Peyer's patch (tissue), 4 donors: ENCODE measurements around the gene LMF1. TPM values are rescaled to one million over a fixed set of nuclear protein-coding genes. Genes with fewer than 3 reads are reported as not detected.

Experiments
- DNase-seq, 3 donors: peaks; one replicate each; pipeline ENCODE4 v3.0.0-alpha.2; 2017 to 2019
- H3K27ac ChIP-seq, 4 donors: fragments of 200-600 bp; sonication (generic); one replicate each; pipeline ENCODE4 v1.5.1; 2016 to 2019
- H3K27me3 ChIP-seq, 2 donors: fragments of 200-600 bp; sonication (generic); one replicate each; pipeline ENCODE4 v1.5.1; 2019
- H3K36me3 ChIP-seq, 3 donors: fragments of 200-600 bp; sonication (generic); one replicate each; pipeline ENCODE4 v1.5.1; 2016 to 2019
- H3K4me1 ChIP-seq, 4 donors: fragments of 200-600 bp; sonication (generic); one replicate each; pipeline ENCODE4 v1.5.1; 2016 to 2019
- H3K4me3 ChIP-seq, 4 donors: fragments of 200-600 bp; sonication (generic); 1 replicate in 3 of 4; 2 replicates in 1 of 4; pipeline ENCODE4 v1.5.1; 2016 to 2019; ENCODE audit warnings: mild to moderate bottlenecking in 1 of 4
- H3K9me3 ChIP-seq, 4 donors: fragments of 200-600 bp; sonication (generic); one replicate each; pipeline ENCODE4 v1.5.1; 2016 to 2019; ENCODE audit warnings: mild to moderate bottlenecking in 1 of 4
- CTCF ChIP-seq, 6 experiments: fragments of 450-650 bp in 4 of 6; fragments of 200-600 bp in 2 of 6; sonication (generic) in 1 of 6; IDR thresholded peaks; one replicate each; pipeline ENCODE4 v1.5.1; 2017 to 2019; ENCODE audit warnings: antibody characterized with exemption in 6 of 6, mild to moderate bottlenecking in 3 of 6, moderate library complexity in 1 of 6
- POLR2A ChIP-seq, 2 donors: fragments of 450-650 bp; IDR thresholded peaks; one replicate each; pipeline ENCODE4 v1.5.1; 2017; ENCODE audit warnings: antibody characterized with exemption in 2 of 2, mild to moderate bottlenecking in 2 of 2, moderate library complexity in 2 of 2
- total RNA-seq, 4 donors: library from RNA; depleted of rRNA; stranded (reverse); fragments of >200 nt; gene quantifications; one replicate each; pipeline ENCODE4 v1.1.0, GENCODE V29; 2016

Gene LMF1
- total RNA-seq, 4 donors from 2014 or later, result 16.3 to 85.4 (median 54.6) TPM

DNA sequence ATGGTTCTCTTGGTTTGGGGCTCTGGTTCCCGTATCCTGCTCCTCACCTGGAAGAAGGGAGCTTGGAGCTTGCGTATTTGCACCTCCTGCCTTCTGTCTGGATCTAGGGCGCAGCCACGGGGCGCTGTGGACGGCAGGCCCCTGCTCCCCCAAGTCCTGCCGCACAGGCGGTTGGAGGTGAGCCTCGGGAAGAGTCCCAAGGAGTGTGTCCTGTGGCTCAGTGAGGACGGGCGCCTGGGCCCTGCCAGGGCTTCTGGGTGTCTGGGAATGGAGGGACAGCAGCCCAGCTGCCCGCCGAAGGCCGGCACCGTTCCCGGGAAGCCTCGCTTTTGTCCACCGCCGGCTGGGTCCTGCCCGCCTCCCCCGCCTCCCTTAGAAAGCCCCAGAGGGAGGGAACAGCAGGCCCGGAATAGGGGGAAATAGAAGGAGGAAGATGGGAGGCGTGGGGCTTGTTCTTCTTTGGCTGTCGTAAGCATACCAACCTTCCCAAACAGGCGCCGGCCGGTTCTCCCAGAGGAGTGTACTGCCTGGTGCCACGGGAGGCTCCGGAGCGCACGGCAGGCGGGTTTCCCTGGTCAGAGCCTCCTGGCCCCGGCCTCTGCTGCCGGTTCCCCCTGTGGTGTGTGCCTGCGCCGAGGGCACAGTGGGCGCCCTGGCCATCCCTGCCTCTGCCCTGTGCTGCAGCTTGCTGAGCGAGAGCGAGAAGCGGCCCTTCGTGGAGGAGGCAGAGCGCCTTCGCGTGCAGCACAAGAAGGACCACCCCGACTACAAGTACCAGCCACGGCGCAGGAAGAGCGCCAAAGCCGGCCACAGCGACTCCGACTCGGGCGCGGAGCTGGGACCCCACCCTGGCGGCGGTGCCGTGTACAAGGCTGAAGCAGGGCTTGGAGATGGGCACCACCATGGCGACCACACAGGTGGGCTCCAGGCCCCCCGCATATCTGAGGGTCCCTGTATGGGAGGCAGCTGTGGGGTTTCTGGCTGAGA, 12.6 kb upstream of the LMF1 start:
- DNase-seq, result no peak
- Histone ChIP-seq H3K9me3 (no peaks in the 10 kb centered on the region), H3K36me3 (no peaks in the 10 kb centered on the region), H3K4me3 (no peak overlapping the region), H3K27ac (no peak overlapping the region), H3K4me1 (peaks cover 0 to 21% (median 10%) of the 10 kb centered on the region in 4 donors), H3K27me3 (peaks cover 0 to 22% of the 10 kb centered on the region in 2 donors)
- TF ChIP-seq CTCF (IDR thresholded peaks at IDR 0.05) (no peak), POLR2A (IDR thresholded peaks at IDR 0.05) (no peak)

- Histone ChIP-seq H3K9me3 (no peaks in the 10 kb centered on the region), H3K27me3 (peaks cover 0 to 22% of the 10 kb centered on the region in 2 donors), H3K27ac (no peak overlapping the region), H3K36me3 (no peaks in the 10 kb centered on the region), H3K4me1 (peaks cover 0 to 21% (median 10%) of the 10 kb centered on the region in 4 donors), H3K4me3 (peak overlapping the region; percentile 31 to 64 (median 56))
- no peak for DNase-seq
- TF ChIP-seq POLR2A (IDR thresholded peaks at IDR 0.05), result no peak
- no peak for TF ChIP-seq CTCF (IDR thresholded peaks at IDR 0.05)
These were observed 11.6 kb upstream of the LMF1 start for GRCh38 chr16:982145-983043.

GRCh38 chr16:981695-982144, 10.9 kb upstream of the LMF1 start, which contains the start of gene SOX8:
SOX8 (plus strand) TSS chr16:981770; CDS start chr16:981923, 153 bp downstream.
- peaks cover 0 to 22% of the 10 kb centered on the region in 2 donors for H3K27me3 ChIP-seq
- H3K27ac ChIP-seq, result peak within 1 kb of the TSS in 1 of 4 donors; percentile 38
- TF ChIP-seq POLR2A (IDR thresholded peaks at IDR 0.05) (no peak), CTCF (IDR thresholded peaks at IDR 0.05) (no peak)
- H3K4me1 ChIP-seq, result peaks cover 0 to 21% (median 10%) of the 10 kb centered on the region in 4 donors
- H3K36me3 ChIP-seq, result no peaks in the 10 kb centered on the region
- DNase-seq, result no peak
- peak within 1 kb of the TSS; percentile 31 to 64 (median 56) for H3K4me3 ChIP-seq
- no peaks in the 10 kb centered on the region for H3K9me3 ChIP-seq

GRCh38 chr16:980595-980854, 9.7 kb upstream of the LMF1 start:
- Histone ChIP-seq H3K4me1 (peaks cover 0 to 21% (median 10%) of the 10 kb centered on the region in 4 donors), H3K36me3 (no peaks in the 10 kb centered on the region), H3K9me3 (no peaks in the 10 kb centered on the region), H3K27ac (peak overlapping the region in 1 of 4 donors; percentile 38), H3K27me3 (peaks cover 0 to 22% of the 10 kb centered on the region in 2 donors), H3K4me3 (peak overlapping the region; percentile 31 to 64 (median 56))
- TF ChIP-seq POLR2A (IDR thresholded peaks at IDR 0.05), result no peak
- TF ChIP-seq CTCF (IDR thresholded peaks at IDR 0.05), result no peak
- no peak for DNase-seq

DNA sequence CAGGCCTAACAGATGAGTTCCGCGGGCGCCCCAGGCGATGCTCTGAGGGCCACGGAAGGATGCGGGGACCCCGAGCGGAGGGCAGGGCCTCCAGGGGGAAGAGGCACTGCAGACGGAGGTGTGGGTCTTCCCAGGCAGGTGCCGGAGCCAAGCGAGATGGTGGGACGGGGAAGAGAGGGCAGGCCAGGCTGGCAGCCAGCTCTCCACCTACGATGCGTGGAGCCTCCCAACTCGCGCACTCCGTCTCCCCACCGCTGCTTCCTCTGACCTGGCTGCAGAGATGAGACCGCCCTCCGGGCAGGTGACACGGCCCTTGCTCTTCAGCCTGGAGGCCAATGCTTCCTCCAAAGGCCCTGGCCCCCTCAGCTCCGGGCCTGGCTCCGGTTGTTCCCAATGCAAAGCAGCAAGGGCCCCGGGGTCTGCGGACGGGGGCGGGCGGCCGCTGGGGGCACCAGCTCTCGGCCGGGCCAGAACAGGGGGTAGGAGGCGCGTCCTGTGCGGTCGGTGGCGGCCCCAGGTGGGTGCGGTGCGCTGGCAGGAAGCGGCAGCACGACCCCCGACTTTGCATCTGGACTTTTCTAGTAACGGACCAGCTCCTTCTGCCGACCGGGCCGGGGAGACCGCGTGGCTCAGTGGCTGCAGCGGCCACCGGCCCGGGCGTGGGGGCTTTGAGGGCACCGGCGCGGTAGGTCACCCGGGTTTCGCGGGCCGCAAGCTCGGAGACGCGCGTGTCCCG, 9.2 kb upstream of the LMF1 start:
- Histone ChIP-seq H3K27ac (peak overlapping the region in 1 of 4 donors; percentile 38), H3K9me3 (no peaks in the 10 kb centered on the region), H3K4me3 (peak overlapping the region; percentile 31 to 64 (median 56)), H3K27me3 (peaks cover 0 to 22% of the 10 kb centered on the region in 2 donors), H3K36me3 (no peaks in the 10 kb centered on the region), H3K4me1 (peaks cover 0 to 21% (median 10%) of the 10 kb centered on the region in 4 donors)
- TF ChIP-seq POLR2A (IDR thresholded peaks at IDR 0.05), result no peak
- TF ChIP-seq CTCF (IDR thresholded peaks at IDR 0.05), result no peak
- DNase-seq, result no peak
